PC-3 (cell line): Measurements from ENCODE around the gene CFAP57. TPM values are rescaled to one million over a fixed set of nuclear protein-coding genes. Genes with fewer than 3 reads are reported as not detected.
A peak's percentile ranks its signal among the peaks of the same experiment; 100 is the strongest.

ENCODE experiments used
- ATAC-seq: fragments of 200-7000 bp; cut with Tn5 transposase; 2 replicates; pipeline ENCODE4 v1.9.1; 2020; ENCODE audit warnings: mild to moderate bottlenecking, moderate library complexity
- BruUV-seq: library from RNA; stranded (reverse); fragments of 400-500 nt; replicated peaks from 2 replicates; lab custom pipeline; 2021; lab: Mats Ljungman, UMichigan
- CTCF ChIA-PET: fragments of 300-600 bp; sonication (Branson Sonifier 250); formaldehyde crosslinking; loops from one replicate; lab custom pipeline; 2022; ENCODE audit warnings: antibody characterized with exemption; lab: Charles Lee
- POLR2A ChIA-PET: fragments of 300-600 bp; sonication (Branson Sonifier 250); formaldehyde crosslinking; loops from one replicate; lab custom pipeline; 2022; ENCODE audit warnings: antibody characterized with exemption; ENCODE audit not compliant: unreplicated experiment; lab: Charles Lee
- DNase-seq: peaks from one replicate; pipeline ENCODE4 v3.0.0-alpha.2; 2015
- H2AFZ ChIP-seq: fragments of 300-600 bp; sonication (generic); 2 replicates; pipeline ENCODE4 v1.6.0; 2016; ENCODE audit warnings: antibody characterized with exemption, low read length
- H3F3A ChIP-seq: fragments of 300-600 bp; sonication (generic); one replicate; pipeline ENCODE4 v1.6.0; 2017; ENCODE audit warnings: antibody characterized with exemption, low read length, control low read depth, mild to moderate bottlenecking; ENCODE audit not compliant: unreplicated experiment
- H3K27ac ChIP-seq: fragments of 300-600 bp; sonication (generic); 2 replicates; pipeline ENCODE4 v1.5.1; 2016; ENCODE audit warnings: mild to moderate bottlenecking, low read length
- H3K27me3 ChIP-seq: fragments of 300-600 bp; sonication (generic); 2 replicates; pipeline ENCODE4 v1.6.1; 2016; ENCODE audit warnings: low read length, mixed read lengths
- H3K36me3 ChIP-seq: fragments of 300-600 bp; sonication (generic); 2 replicates; pipeline ENCODE4 v1.6.1; 2016; ENCODE audit warnings: low read depth, mixed run types, low read length, mixed read lengths
- H3K4me1 ChIP-seq: fragments of 300-600 bp; sonication (generic); 2 replicates; pipeline ENCODE4 v1.5.1; 2016; ENCODE audit warnings: low read length; ENCODE audit not compliant: insufficient read depth
- H3K4me2 ChIP-seq: fragments of 300-600 bp; sonication (generic); 2 replicates; pipeline ENCODE4 v1.6.0; 2016; ENCODE audit warnings: low read length
- H3K4me3 ChIP-seq: fragments of 300-600 bp; sonication (generic); 2 replicates; pipeline ENCODE4 v1.5.1; 2016; ENCODE audit warnings: mild to moderate bottlenecking, low read length, mixed read lengths
- H3K79me2 ChIP-seq: fragments of 300-600 bp; sonication (generic); 2 replicates; pipeline ENCODE4 v1.6.1; 2017; ENCODE audit warnings: low read length, mixed read lengths
- H3K9ac ChIP-seq: fragments of 300-600 bp; sonication (generic); 2 replicates; pipeline ENCODE4 v1.6.0; 2016; ENCODE audit warnings: mild to moderate bottlenecking, low read length
- H3K9me2 ChIP-seq: fragments of 300-600 bp; sonication (generic); replicated peaks from 2 replicates; pipeline ENCODE4 v1.6.1; 2016; ENCODE audit warnings: mixed run types, low read length, mixed read lengths
- H3K9me3 ChIP-seq: fragments of 300-600 bp; sonication (generic); 2 replicates; pipeline ENCODE4 v1.6.1; 2016; ENCODE audit warnings: low read length, mixed read lengths
- H4K20me1 ChIP-seq: fragments of 300-600 bp; sonication (generic); 2 replicates; pipeline ENCODE4 v1.6.1; 2016; ENCODE audit warnings: low read length, mixed read lengths
- CTCF ChIP-seq: fragments of 300-600 bp; sonication (generic); conservative IDR thresholded peaks from 2 replicates; pipeline ENCODE4 v1.5.1; 2017; ENCODE audit warnings: antibody characterized with exemption, low read depth, mild to moderate bottlenecking, low read length
- EZH2 ChIP-seq: fragments of 300-600 bp; sonication (generic); IDR thresholded peaks from one replicate; pipeline ENCODE4 v1.6.1; 2017; ENCODE audit warnings: antibody characterized with exemption, mild to moderate bottlenecking, low read length; ENCODE audit not compliant: unreplicated experiment
- EZH2phosphoT487 ChIP-seq: fragments of 300-600 bp; sonication (generic); IDR thresholded peaks from 2 replicates; pipeline ENCODE4 v1.6.1; 2018; ENCODE audit warnings: mild to moderate bottlenecking, antibody characterized with exemption, low read length, borderline replicate concordance
- intact Hi-C: fragments of 100-400 bp; cut with micrococcal nuclease; formaldehyde crosslinking; loops from 2 replicates; pipeline ENCODE4 v1.9.0; 2023
- total RNA-seq: library from RNA; depleted of rRNA; stranded (reverse); fragments of >200 nt; gene quantifications from 2 replicates; pipeline ENCODE4 v1.2.3, GENCODE V29; 2014

CFAP57 gene
- total RNA-seq, 1 experiment from 2014 or later, result 1.2 TPM

- Histone ChIP-seq H4K20me1 (no peaks in the 10 kb centered on the region), H3K4me3 (no peak overlapping the region), H3K9me2 (no peaks in the 10 kb centered on the region), H3K4me2 (no peak overlapping the region), H3K4me1 (peaks cover 31% of the 10 kb centered on the region), H3F3A (peaks cover 22% of the 10 kb centered on the region), H3K9me3 (no peaks in the 10 kb centered on the region), H3K79me2 (no peaks in the 10 kb centered on the region), H3K27me3 (no peaks in the 10 kb centered on the region), H3K27ac (no peak overlapping the region), H3K9ac (no peak overlapping the region), H3K36me3 (no peaks in the 10 kb centered on the region), H2AFZ (no peak overlapping the region)
- no peak for ATAC-seq
- ChIA-PET CTCF (no interaction called here), POLR2A (no interaction called here)
- intact Hi-C loops, result no loop called here
- TF ChIP-seq EZH2 (no peak), EZH2phosphoT487 (no peak), CTCF (no peak)
- no TSS peak for BruUV-seq
- DNase-seq, result no peak
Observed at GRCh38 chr1:43204394-43204793, 32.3 kb downstream of the CFAP57 start.

GRCh38 chr1:43205671-43206070 lies 33.5 kb downstream of the CFAP57 start:
- BruUV-seq, result no TSS peak
- TF ChIP-seq EZH2phosphoT487 (no peak), EZH2 (no peak), CTCF (no peak)
- H3K4me3 ChIP-seq, result no peak overlapping the region
- ATAC-seq (no peak), DNase-seq (peak; percentile 57)
- no peaks in the 10 kb centered on the region for H3K79me2 ChIP-seq
- ChIA-PET POLR2A (interaction anchor here (0.6 kb wide), 1 partner anchor 58 kb away, joined by 3 read pairs; a partner anchor contains a TSS), CTCF (interaction anchor here (0.7 kb wide), 1 partner anchor 132 kb away, joined by 3 read pairs; no protein-coding TSS in a partner anchor)
- no peaks in the 10 kb centered on the region for H3K9me2 ChIP-seq
- peaks cover 31% of the 10 kb centered on the region for H3K4me1 ChIP-seq
- H3K27me3 ChIP-seq, result no peaks in the 10 kb centered on the region
- no peak overlapping the region for H2AFZ ChIP-seq
- no peaks in the 10 kb centered on the region for H4K20me1 ChIP-seq
- intact Hi-C loops, result loop anchor here (1.0 kb wide), 1 partner anchor 33 kb away; the partner anchor contains the start of genes CFAP57 and EBNA1BP2
- H3K36me3 ChIP-seq, result no peaks in the 10 kb centered on the region
- H3K9me3 ChIP-seq, result no peaks in the 10 kb centered on the region
- peak overlapping the region; percentile 95 for H3K27ac ChIP-seq
- peak overlapping the region; percentile 79 for H3K4me2 ChIP-seq
- peaks cover 22% of the 10 kb centered on the region for H3F3A ChIP-seq
- no peak overlapping the region; the same call in 1 of the 2 replicates for H3K9ac ChIP-seq

- peaks cover 22% of the 10 kb centered on the region for H3F3A ChIP-seq
- H3K4me1 ChIP-seq, result peaks cover 31% of the 10 kb centered on the region
- no peaks in the 10 kb centered on the region for H3K36me3 ChIP-seq
- H3K4me2 ChIP-seq, result peak overlapping the region; percentile 79
- peak; percentile 98 for DNase-seq
- peak overlapping the region; percentile 17 for H3K4me3 ChIP-seq
- no peak for TF ChIP-seq CTCF
- no peak for TF ChIP-seq EZH2phosphoT487
- no peak for TF ChIP-seq EZH2
- H3K9me3 ChIP-seq, result no peaks in the 10 kb centered on the region
- H3K27me3 ChIP-seq, result no peaks in the 10 kb centered on the region
- intact Hi-C loops, result loop anchor here (1.0 kb wide), 1 partner anchor 34 kb away; the partner anchor contains the start of genes CFAP57 and EBNA1BP2
- H3K9ac ChIP-seq, result peak overlapping the region; percentile 57
- H3K27ac ChIP-seq, result peak overlapping the region; percentile 95
- H4K20me1 ChIP-seq, result no peaks in the 10 kb centered on the region
- H3K9me2 ChIP-seq, result no peaks in the 10 kb centered on the region
- no TSS peak for BruUV-seq
- POLR2A ChIA-PET, result interaction anchor here (0.6 to 0.7 kb wide), 3 partner anchors 35 to 160 kb away, joined by 4 to 6 read pairs (median 4); no protein-coding TSS in a partner anchor
- ATAC-seq, result peak; percentile 99
- CTCF ChIA-PET, result interaction anchor here (1.2 kb wide), 1 partner anchor 20 kb away, joined by 3 read pairs; no protein-coding TSS in a partner anchor
- no peaks in the 10 kb centered on the region for H3K79me2 ChIP-seq
- peak overlapping the region; percentile 72 for H2AFZ ChIP-seq
Observed at GRCh38 chr1:43206600-43207228, 34.6 kb downstream of the CFAP57 start.
